Brain pericyte (primary cell): Measurements from ENCODE around the gene NLRP5.

ENCODE experiments used
- DNase-seq: peaks from one replicate; pipeline ENCODE4 v3.0.0-alpha.2; 2012; ENCODE audit warnings: low read depth, low spot score

NLRP5 gene

GRCh38 chr19:56071151-56071550, 84.6 kb downstream of the NLRP5 start:
- DNase-seq: no peak

GRCh38 chr19:56076498-56076897, 89.9 kb downstream of the NLRP5 start:
- no peak for DNase-seq

GRCh38 chr19:56079609-56080008, 93.0 kb downstream of the NLRP5 start:
- DNase-seq: no peak

- peak; percentile 74 for DNase-seq
These were observed 94.3 kb downstream of the NLRP5 start for GRCh38 chr19:56080669-56081401.

- no peak for DNase-seq
These were observed 97.1 kb downstream of the NLRP5 start for GRCh38 chr19:56083668-56084067.

GRCh38 chr19:56084835-56085536, 98.4 kb downstream of the NLRP5 start:
- no peak for DNase-seq

- no peak for DNase-seq
These were observed 99.1 kb downstream of the NLRP5 start for GRCh38 chr19:56085571-56086275.

- no peak for DNase-seq
These were observed 100.3 kb downstream of the NLRP5 start for GRCh38 chr19:56086671-56087430.

GRCh38 chr19:56087647-56088496, 101.3 kb downstream of the NLRP5 start:
- DNase-seq: no peak

GRCh38 chr19:56088497-56089215, 102.1 kb downstream of the NLRP5 start:
- no peak for DNase-seq

- no peak for DNase-seq
These were observed 102.8 kb downstream of the NLRP5 start for GRCh38 chr19:56089344-56089743.

- DNase-seq: no peak
These were observed 104.5 kb downstream of the NLRP5 start for GRCh38 chr19:56091066-56091490.

GRCh38 chr19:56091751-56092546, 105.4 kb downstream of the NLRP5 start:
- no peak for DNase-seq

- DNase-seq: no peak
These were observed 106.4 kb downstream of the NLRP5 start for GRCh38 chr19:56092685-56093631.

- no peak for DNase-seq
These were observed 107.9 kb downstream of the NLRP5 start for GRCh38 chr19:56094449-56094848.

- no peak for DNase-seq
These were observed 110.1 kb downstream of the NLRP5 start for GRCh38 chr19:56096665-56097064.

- no peak for DNase-seq
These were observed 110.7 kb downstream of the NLRP5 start for GRCh38 chr19:56097306-56097705.

GRCh38 chr19:56097776-56098175, 111.2 kb downstream of the NLRP5 start:
- no peak for DNase-seq
